ENCODE data around the gene SH3GLB1.
A peak's percentile ranks its signal among the peaks of the same experiment; 100 is the strongest.
"Not testable (repeated sequence)": the region's sequence is repeated elsewhere in the genome, so short reads cannot be mapped to it uniquely, and the experiment has no call there.

SH3GLB1 gene

GRCh38 chr1:86701731-86702130, 2.6 kb upstream of the SH3GLB1 start:
- TF ChIP-seq CTCF (conservative IDR thresholded peaks at IDR 0.05; ENCODE audit: low read depth, low read length), result no peak
- DNase-seq (ENCODE audit: low read depth), result no peak
- H3K4me3 ChIP-seq (ENCODE audit: low read length), result no peak overlapping the region

DNA sequence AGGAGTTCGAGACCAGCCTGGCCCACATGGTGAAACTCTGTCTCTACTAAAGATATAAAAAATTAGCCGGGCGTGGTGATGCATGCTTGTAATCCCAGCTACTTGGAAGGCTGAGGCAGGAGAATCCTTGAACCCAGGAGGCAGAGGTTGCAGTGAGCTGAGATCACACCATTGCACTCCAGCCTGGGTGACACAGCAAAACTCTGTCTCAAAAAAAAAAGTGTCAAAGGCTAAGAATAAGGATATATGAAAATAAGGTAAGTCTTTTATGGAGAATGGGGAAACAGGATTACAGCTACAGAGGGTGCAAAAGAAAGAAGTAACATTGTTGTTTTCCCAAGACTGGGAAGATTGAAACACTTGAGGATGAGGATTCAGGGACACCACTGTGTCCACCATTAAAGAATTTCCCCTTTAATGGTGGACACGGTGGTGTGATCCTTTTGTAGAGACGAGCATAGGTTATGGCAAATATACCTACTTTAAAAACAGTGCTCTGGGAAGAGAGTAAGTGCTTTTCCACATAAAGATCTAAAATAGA, 1.4 kb upstream of the SH3GLB1 start:
- not testable (repeated sequence) for H3K4me3 ChIP-seq (ENCODE audit: low read length); DNase-seq (ENCODE audit: low read depth)

DNA sequence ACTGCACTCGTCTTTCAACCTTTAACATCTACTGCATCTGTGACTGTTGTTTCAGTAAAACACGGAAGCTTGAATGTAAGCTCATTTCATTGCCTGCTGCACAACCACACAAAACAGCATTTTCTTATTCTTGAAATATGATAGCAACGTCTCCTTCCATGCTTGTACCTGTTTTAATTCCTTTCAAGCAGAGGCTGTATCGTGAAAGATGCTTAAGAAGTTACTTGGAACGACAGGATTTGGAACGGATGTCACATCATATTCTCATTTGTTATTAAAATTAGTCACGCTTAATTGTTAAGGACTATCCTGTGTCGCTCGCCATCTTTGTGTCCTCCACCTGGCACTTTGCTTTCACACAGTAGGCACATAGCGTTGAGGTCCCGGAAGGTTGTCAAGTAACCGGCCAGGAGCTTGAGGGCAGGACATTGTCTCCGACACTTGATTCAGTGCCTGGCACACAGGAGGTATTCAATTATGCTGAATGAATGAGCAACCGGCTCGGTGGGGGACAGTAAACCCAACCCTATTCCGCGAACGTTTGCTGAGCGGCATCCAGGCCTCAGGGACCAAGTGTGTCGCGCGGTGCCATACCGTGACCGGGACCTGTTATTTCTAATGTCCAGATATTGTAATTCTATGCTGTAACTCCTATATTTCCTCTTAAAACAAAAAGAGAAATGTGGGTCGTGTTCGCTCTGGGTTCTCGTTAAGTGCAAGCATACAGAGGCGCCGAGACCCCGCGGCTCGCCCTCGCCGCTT, 499 bp upstream of the SH3GLB1 start:
- no peak for TF ChIP-seq CTCF (conservative IDR thresholded peaks at IDR 0.05; ENCODE audit: low read depth, low read length)
- peak overlapping the region; percentile 74 for H3K4me3 ChIP-seq (ENCODE audit: low read length)
- no peak for DNase-seq (ENCODE audit: low read depth)

DNA sequence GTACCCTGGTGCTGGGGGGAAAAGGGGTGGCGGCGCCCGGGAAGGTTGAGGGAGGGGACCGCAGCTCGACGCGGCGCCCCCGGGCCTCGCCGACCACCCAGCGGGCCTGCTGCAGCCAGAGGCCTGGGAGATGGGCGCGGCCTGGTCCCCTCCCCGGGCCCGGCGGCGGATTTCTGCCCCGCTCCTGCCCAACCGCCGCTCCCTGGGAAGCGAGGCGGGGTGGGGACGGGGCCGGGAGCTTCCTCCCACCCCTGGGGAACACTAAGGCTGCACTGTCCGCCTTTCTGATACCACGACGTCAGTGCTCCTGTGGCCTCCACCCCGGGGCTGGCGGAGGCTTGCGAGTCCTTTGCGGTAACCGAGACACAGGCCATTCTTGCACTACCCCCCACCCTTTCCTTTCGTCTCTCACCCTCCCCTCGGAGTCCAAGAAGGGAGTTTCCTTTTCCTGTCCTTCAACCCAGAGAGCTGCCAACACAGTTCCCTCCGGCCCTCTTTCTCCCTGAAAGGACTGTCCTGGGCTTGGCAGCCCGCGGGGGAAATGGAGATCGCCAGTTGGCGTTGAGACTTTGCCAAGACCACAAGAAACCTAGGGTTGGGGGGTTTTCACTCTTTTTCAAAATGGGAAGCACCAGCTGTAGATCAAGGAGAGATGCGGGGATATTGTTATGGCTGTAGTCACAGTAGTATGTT, 742 bp downstream of the SH3GLB1 start:
- peak overlapping the region; percentile 74 for H3K4me3 ChIP-seq (ENCODE audit: low read length)
- DNase-seq (ENCODE audit: low read depth), result no peak
- TF ChIP-seq CTCF (conservative IDR thresholded peaks at IDR 0.05; ENCODE audit: low read depth, low read length), result no peak

- peak overlapping the region; percentile 74 for H3K4me3 ChIP-seq (ENCODE audit: low read length)
- TF ChIP-seq CTCF (conservative IDR thresholded peaks at IDR 0.05; ENCODE audit: low read depth, low read length), result no peak
- no peak for DNase-seq (ENCODE audit: low read depth)
Measured at GRCh38 chr1:86705665-86705985, 1.2 kb downstream of the SH3GLB1 start.

- H3K4me3 ChIP-seq (ENCODE audit: low read length), result peak overlapping the region; percentile 74
- no peak for DNase-seq (ENCODE audit: low read depth)
- TF ChIP-seq CTCF (conservative IDR thresholded peaks at IDR 0.05; ENCODE audit: low read depth, low read length), result no peak
Measured at GRCh38 chr1:86706018-86706635, 1.8 kb downstream of the SH3GLB1 start.

DNA sequence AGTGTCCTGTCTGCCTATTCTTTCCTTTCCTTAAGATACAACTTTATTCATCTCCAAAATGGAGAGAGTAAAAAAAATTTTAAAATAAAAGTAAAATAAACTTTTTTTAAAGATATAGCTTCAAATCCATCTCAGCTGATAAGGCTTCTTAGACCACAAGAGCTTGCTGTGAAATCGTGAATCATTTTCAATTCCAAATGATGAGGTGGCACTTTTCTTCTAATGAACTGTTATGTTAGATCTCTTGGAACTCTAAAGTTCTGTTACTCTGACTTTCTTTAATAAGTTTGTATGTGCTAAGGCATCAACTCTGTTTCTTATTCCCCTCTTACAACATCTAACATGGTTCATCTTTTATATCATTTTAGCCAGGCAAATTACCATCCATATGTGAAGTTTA, 4.5 kb downstream of the SH3GLB1 start:
- DNase-seq (ENCODE audit: low read depth), result peak; percentile 30
- no peak overlapping the region for H3K4me3 ChIP-seq (ENCODE audit: low read length)
- no peak for TF ChIP-seq CTCF (conservative IDR thresholded peaks at IDR 0.05; ENCODE audit: low read depth, low read length)

Data from retinal pigment epithelial cell (primary cell).